H9 (cell line): ENCODE results near the gene SPTLC3. TPM values are rescaled to one million over a fixed set of nuclear protein-coding genes. Genes with fewer than 3 reads are reported as not detected.

Experiments used
- DNase-seq: peaks from one replicate; pipeline ENCODE4 v3.0.0-alpha.2; 2017
- H2AFZ ChIP-seq: one replicate; pipeline ENCODE4 v1.6.1; 2013; ENCODE audit warnings: mild to moderate bottlenecking, low read length, control low read depth, moderate library complexity
- H2AK5ac ChIP-seq: 2 replicates; pipeline ENCODE4 v1.6.1; 2013; ENCODE audit warnings: low read length, control low read depth, mixed read lengths; ENCODE audit not compliant: insufficient read length
- H2BK120ac ChIP-seq: one replicate; pipeline ENCODE4 v1.6.1; 2013; ENCODE audit warnings: low read depth, mild to moderate bottlenecking, low read length, control low read depth, inconsistent platforms; ENCODE audit not compliant: poor library complexity, severe bottlenecking
- H2BK12ac ChIP-seq: 2 replicates; pipeline ENCODE4 v1.6.1; 2013; ENCODE audit warnings: low read length, control low read depth, mixed read lengths, low read depth; ENCODE audit not compliant: insufficient read length
- H2BK15ac ChIP-seq: 2 replicates; pipeline ENCODE4 v1.6.1; 2013; ENCODE audit warnings: low read depth, low read length, control low read depth
- H2BK20ac ChIP-seq: one replicate; pipeline ENCODE4 v1.6.1; 2013; ENCODE audit warnings: low read depth, mild to moderate bottlenecking, low read length, control low read depth, inconsistent platforms; ENCODE audit not compliant: poor library complexity, severe bottlenecking
- H2BK5ac ChIP-seq: 2 replicates; pipeline ENCODE4 v1.6.1; 2013; ENCODE audit warnings: low read length, control low read depth, mixed read lengths; ENCODE audit not compliant: insufficient read length
- H3K14ac ChIP-seq: 2 replicates; pipeline ENCODE4 v1.6.1; 2013; ENCODE audit warnings: low read length, control low read depth; ENCODE audit not compliant: insufficient read depth
- H3K18ac ChIP-seq: 2 replicates; pipeline ENCODE4 v1.6.1; 2013; ENCODE audit warnings: low read depth, mild to moderate bottlenecking, mixed read lengths, low read length, control low read depth; ENCODE audit not compliant: insufficient read length
- H3K23ac ChIP-seq: 2 replicates; pipeline ENCODE4 v1.6.1; 2013; ENCODE audit warnings: low read length, control low read depth, mixed read lengths, low read depth; ENCODE audit not compliant: insufficient read length
- H3K23me2 ChIP-seq: 2 replicates; pipeline ENCODE4 v1.6.1; 2013; ENCODE audit warnings: low read depth, mild to moderate bottlenecking, mixed read lengths, low read length, control low read depth; ENCODE audit not compliant: insufficient read length, poor library complexity, severe bottlenecking
- H3K27ac ChIP-seq: 2 replicates; pipeline ENCODE4 v1.5.1; 2013; ENCODE audit warnings: low read length, control low read depth, mixed read lengths, low read depth; ENCODE audit not compliant: insufficient read length
- H3K27me3 ChIP-seq: 2 replicates; pipeline ENCODE4 v1.6.1; 2013; ENCODE audit warnings: low read length, control low read depth, inconsistent platforms; ENCODE audit not compliant: insufficient read depth
- H3K4ac ChIP-seq: 2 replicates; pipeline ENCODE4 v1.6.1; 2013; ENCODE audit warnings: low read depth, mild to moderate bottlenecking, control low read depth, inconsistent platforms, low read length, moderate library complexity
- H3K4me1 ChIP-seq: 2 replicates; pipeline ENCODE4 v1.6.1; 2013; ENCODE audit warnings: low read length, control low read depth, inconsistent platforms; ENCODE audit not compliant: insufficient read depth
- H3K4me2 ChIP-seq: 2 replicates; pipeline ENCODE4 v1.6.1; 2013; ENCODE audit warnings: low read length, control low read depth, mixed read lengths; ENCODE audit not compliant: insufficient read length, insufficient read depth
- H3K56ac ChIP-seq: 2 replicates; pipeline ENCODE4 v1.6.1; 2013; ENCODE audit warnings: low read depth, mild to moderate bottlenecking, mixed read lengths, low read length, control low read depth; ENCODE audit not compliant: insufficient read length
- H3K79me1 ChIP-seq: 2 replicates; pipeline ENCODE4 v1.6.1; 2013; ENCODE audit warnings: low read depth, mild to moderate bottlenecking, moderate library complexity, low read length, control low read depth, inconsistent platforms; ENCODE audit not compliant: insufficient read depth, poor library complexity, severe bottlenecking
- H3K79me2 ChIP-seq: 2 replicates; pipeline ENCODE4 v1.6.1; 2013; ENCODE audit warnings: low read length, control low read depth, inconsistent platforms; ENCODE audit not compliant: insufficient read depth
- H3K9ac ChIP-seq: 2 replicates; pipeline ENCODE4 v1.6.1; 2013; ENCODE audit warnings: low read length, control low read depth, mixed read lengths; ENCODE audit not compliant: insufficient read length; ENCODE audit errors: extremely low read depth
- H3K9me3 ChIP-seq: one replicate; pipeline ENCODE4 v1.6.1; 2013; ENCODE audit warnings: low read depth, low read length, inconsistent platforms; ENCODE audit not compliant: control insufficient read depth
- H3T11ph ChIP-seq: one replicate; pipeline ENCODE4 v1.6.1; 2013; ENCODE audit warnings: mild to moderate bottlenecking, low read length, control low read depth, inconsistent platforms
- H4K20me1 ChIP-seq: one replicate; pipeline ENCODE4 v1.6.1; 2013; ENCODE audit not compliant: control insufficient read depth, insufficient read length, insufficient read depth
- H4K5ac ChIP-seq: 2 replicates; pipeline ENCODE4 v1.6.1; 2013; ENCODE audit warnings: low read depth, mild to moderate bottlenecking, mixed read lengths, low read length, control low read depth; ENCODE audit not compliant: insufficient read length
- H4K8ac ChIP-seq: replicated peaks from 2 replicates; pipeline ENCODE4 v1.6.1; 2013; ENCODE audit warnings: low read length, control low read depth, mixed read lengths, low read depth; ENCODE audit not compliant: insufficient read length
- H4K91ac ChIP-seq: 2 replicates; pipeline ENCODE4 v1.6.1; 2013; ENCODE audit warnings: low read depth, mild to moderate bottlenecking, moderate library complexity, mixed read lengths, low read length, control low read depth; ENCODE audit not compliant: insufficient read length
- H3K27ac Mint-ChIP-seq, 3 experiments: 2 replicates in 2 of 3; 3 replicates in 1 of 3; pipeline ENCODE4 v1.8.0; 2020 to 2021; ENCODE audit warnings: mixed read lengths in 3 of 3, mild to moderate bottlenecking in 1 of 3, moderate library complexity in 1 of 3
- H3K27me3 Mint-ChIP-seq: 2 replicates; pipeline ENCODE4 v1.8.0; 2021; ENCODE audit warnings: low read depth, mild to moderate bottlenecking, moderate library complexity, mixed read lengths
- H3K36me3 Mint-ChIP-seq, 3 experiments: 2 replicates in 2 of 3; 3 replicates in 1 of 3; pipeline ENCODE4 v1.8.0; 2020 to 2021; ENCODE audit warnings: low read depth in 3 of 3, mixed read lengths in 3 of 3; ENCODE audit not compliant: insufficient read depth in 1 of 3
- H3K4me1 Mint-ChIP-seq, 2 experiments: 2 replicates each; pipeline ENCODE4 v1.8.0; 2020; ENCODE audit warnings: mixed read lengths in 2 of 2
- H3K4me3 Mint-ChIP-seq, 2 experiments: 2 replicates in 1 of 2; 3 replicates in 1 of 2; pipeline ENCODE4 v1.8.0; 2020 to 2021; ENCODE audit warnings: mild to moderate bottlenecking in 2 of 2, mixed read lengths in 2 of 2, moderate library complexity in 1 of 2
- H3K9me3 Mint-ChIP-seq, 2 experiments: 2 replicates in 1 of 2; 3 replicates in 1 of 2; pipeline ENCODE4 v1.8.0; 2020; ENCODE audit warnings: mild to moderate bottlenecking in 2 of 2, mixed read lengths in 2 of 2, moderate library complexity in 1 of 2
- CTCF ChIP-seq: fragments of 200-600 bp; sonication (generic); conservative IDR thresholded peaks from 3 replicates; pipeline ENCODE4 v1.8.0; 2021; ENCODE audit warnings: antibody characterized with exemption, mild to moderate bottlenecking
- WGBS: extraction: QIAGEN DNeasy Blood & Tissue Kit; methylation state at CpG from one replicate; pipeline ENCODE4 v1.1.7; 2013; ENCODE audit warnings: missing lambda C conversion rate, low lambda C conversion rate, mixed read lengths; ENCODE audit not compliant: insufficient read length; ENCODE audit errors: extremely low coverage; 5-methylcytosine and 5-hydroxymethylcytosine counted together
- total RNA-seq: library from RNA; stranded (reverse); gene quantifications from 2 replicates; pipeline ENCODE4 v1.2.1, GENCODE V29; 2021

The SPTLC3 gene
- total RNA-seq, 1 experiment from 2014 or later = 0.68 TPM

GRCh38 chr20:13130061-13130706 is 121.4 kb downstream of the SPTLC3 start:
- H2BK5ac ChIP-seq = no peak overlapping the region
- peaks cover 0 to 7% (median 0%) of the 10 kb centered on the region in 3 experiments; a peak in 1 of 7 replicates for H3K36me3 Mint-ChIP-seq
- H3K27me3 ChIP-seq = no peaks in the 10 kb centered on the region
- H4K91ac ChIP-seq = no peak overlapping the region
- no peak overlapping the region for H3K14ac ChIP-seq
- H3K79me2 ChIP-seq = no peaks in the 10 kb centered on the region
- H3K27me3 Mint-ChIP-seq = peaks cover 3% of the 10 kb centered on the region; the same call in 1 of the 2 replicates
- no peak overlapping the region for H2BK12ac ChIP-seq
- no peak overlapping the region for H2AK5ac ChIP-seq
- no peak overlapping the region for H2AFZ ChIP-seq
- H3K9me3 ChIP-seq = no peaks in the 10 kb centered on the region
- H3K4me1 ChIP-seq = no peaks in the 10 kb centered on the region
- H3K4me1 Mint-ChIP-seq = no peaks in the 10 kb centered on the region
- H3K4me3 Mint-ChIP-seq = no peak overlapping the region
- H3K27ac Mint-ChIP-seq = no peak overlapping the region
- no peaks in the 10 kb centered on the region for H3K79me1 ChIP-seq
- no peak overlapping the region for H3K4me2 ChIP-seq
- no peak overlapping the region for H2BK15ac ChIP-seq
- no peak overlapping the region for H4K8ac ChIP-seq
- H3K9ac ChIP-seq = no peak overlapping the region
- H3K4ac ChIP-seq = no peak overlapping the region
- no peak overlapping the region for H2BK20ac ChIP-seq
- no peaks in the 10 kb centered on the region for H4K20me1 ChIP-seq
- no peak overlapping the region for H3K56ac ChIP-seq
- DNase-seq = no peak
- no peak overlapping the region for H3K23ac ChIP-seq
- no CpG with 5 or more reads among the region's 3 CpGs for whole genome bisulfite sequencing
- no peak for TF ChIP-seq CTCF
- no peaks in the 10 kb centered on the region; a peak in 1 of 5 replicates for H3K9me3 Mint-ChIP-seq
- no peak overlapping the region for H3K18ac ChIP-seq
- no peak overlapping the region for H3T11ph ChIP-seq
- H4K5ac ChIP-seq = no peak overlapping the region
- no peak overlapping the region for H2BK120ac ChIP-seq
- H3K27ac ChIP-seq = no peak overlapping the region
- H3K23me2 ChIP-seq = no peaks in the 10 kb centered on the region
